GM18519 (cell line): ENCODE data around the gene CAMTA1.
"Not testable (repeated sequence)": the region's sequence is repeated elsewhere in the genome, so short reads cannot be mapped to it uniquely, and the experiment has no call there.

Source experiments
- ATAC-seq: cut with Tn5 transposase; IDR thresholded peaks from one replicate; pipeline ENCODE4 v1.9.1; 2021; ENCODE audit warnings: mild to moderate bottlenecking, moderate library complexity; ENCODE audit not compliant: unreplicated experiment, low FRiP score

Gene CAMTA1

GRCh38 chr1:6904476-6905170, 119.4 kb downstream of the CAMTA1 start:
- no peak for ATAC-seq

GRCh38 chr1:6905331-6905730, 120.1 kb downstream of the CAMTA1 start:
- no peak for ATAC-seq

- no peak for ATAC-seq
These were observed 120.5 kb downstream of the CAMTA1 start for GRCh38 chr1:6905790-6906189.

- ATAC-seq = no peak
These were observed 121.5 kb downstream of the CAMTA1 start for GRCh38 chr1:6906783-6907182.

- ATAC-seq = no peak
These were observed 121.9 kb downstream of the CAMTA1 start for GRCh38 chr1:6907201-6907600.

- ATAC-seq = no peak
These were observed 122.6 kb downstream of the CAMTA1 start for GRCh38 chr1:6907676-6908434.

- no peak for ATAC-seq
These were observed 124.1 kb downstream of the CAMTA1 start for GRCh38 chr1:6909401-6909800.

- ATAC-seq = no peak
These were observed 124.6 kb downstream of the CAMTA1 start for GRCh38 chr1:6909857-6910256.

GRCh38 chr1:6911021-6911941, 126.0 kb downstream of the CAMTA1 start:
- no peak for ATAC-seq

- ATAC-seq = no peak
These were observed 126.7 kb downstream of the CAMTA1 start for GRCh38 chr1:6911974-6912373.

- ATAC-seq = no peak
These were observed 127.3 kb downstream of the CAMTA1 start for GRCh38 chr1:6912518-6912917.

- ATAC-seq = no peak
These were observed 127.8 kb downstream of the CAMTA1 start for GRCh38 chr1:6913086-6913485.

- ATAC-seq = no peak
These were observed 129.5 kb downstream of the CAMTA1 start for GRCh38 chr1:6914706-6915105.

- ATAC-seq = no peak
These were observed 130.8 kb downstream of the CAMTA1 start for GRCh38 chr1:6915999-6916565.

GRCh38 chr1:6917067-6917466, 131.8 kb downstream of the CAMTA1 start:
- ATAC-seq = no peak

GRCh38 chr1:6918186-6918924, 133.1 kb downstream of the CAMTA1 start:
- no peak for ATAC-seq

- no peak for ATAC-seq
These were observed 133.8 kb downstream of the CAMTA1 start for GRCh38 chr1:6918925-6919511.

GRCh38 chr1:6921506-6921905, 136.3 kb downstream of the CAMTA1 start:
- ATAC-seq = not testable (repeated sequence)

- ATAC-seq = no peak
These were observed 137.1 kb downstream of the CAMTA1 start for GRCh38 chr1:6922096-6922931.
